ENCODE data around the gene SLC22A14.

DNA sequence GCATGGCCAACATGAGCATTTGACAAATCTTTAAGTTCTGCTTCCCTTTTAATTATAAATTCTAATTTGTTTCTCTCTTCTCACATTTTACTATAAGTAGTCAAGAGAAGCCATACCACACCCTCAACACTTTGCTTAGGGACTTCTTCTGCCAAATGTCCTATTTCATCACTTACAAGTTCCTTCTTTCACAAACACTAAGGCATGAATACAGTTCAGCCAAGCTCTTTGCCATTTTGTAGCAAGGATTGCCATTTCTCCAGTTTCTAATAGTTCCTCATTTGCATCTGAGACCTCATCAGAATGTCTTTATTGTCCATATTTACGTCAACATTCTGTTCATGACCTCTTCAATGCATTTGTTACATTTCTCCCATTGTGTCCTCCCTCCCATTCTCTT is 29.4 kb downstream of the SLC22A14 start:
- TF ChIP-seq POLR2A (IDR thresholded peaks at IDR 0.05; ENCODE audit: low read length) (no peak), GATA1 (IDR thresholded peaks at IDR 0.05; ENCODE audit: low read depth, low read length) (no peak)

Data from erythroblast (primary cell).